ENCODE results near the gene NEAT1.

NEAT1 gene

GRCh38 chr11:65390099-65390941 lies 32.3 kb upstream of the NEAT1 start:
- peaks cover 62% of the 10 kb centered on the region for H3K79me2 ChIP-seq (ENCODE audit: control insufficient read depth, insufficient read depth, low read length, unreplicated experiment)
- peak overlapping the region; percentile 41; the same call in 1 of the 2 replicates for H3K4me3 ChIP-seq (ENCODE audit: low read depth, low read length)

DNA sequence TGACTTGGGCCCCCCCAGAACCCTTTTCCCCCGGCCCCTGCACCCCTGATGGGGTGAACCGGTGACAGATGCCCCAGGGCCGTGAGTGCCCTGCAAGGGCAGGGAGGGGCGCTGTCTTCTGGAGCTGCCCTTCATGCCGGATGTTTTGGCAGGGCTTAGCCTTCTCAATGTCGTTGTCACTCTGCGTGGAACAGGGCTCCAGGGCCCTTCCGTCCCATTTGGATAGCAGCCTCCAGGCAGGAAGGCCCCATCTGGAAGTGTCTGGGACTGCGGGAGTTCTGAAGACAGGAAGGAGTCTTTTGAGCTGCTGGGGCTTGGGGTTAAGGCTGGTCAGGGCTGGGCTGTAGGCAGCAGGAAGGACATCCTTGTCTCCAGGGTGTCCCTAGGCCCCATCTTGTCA lies 31.6 kb upstream of the NEAT1 start:
- H3K4me3 ChIP-seq (ENCODE audit: low read depth, low read length), result peak overlapping the region; percentile 41; the same call in 1 of the 2 replicates
- no peaks in the 10 kb centered on the region for H3K27me3 ChIP-seq (ENCODE audit: insufficient read depth, low read length)
- peaks cover 7% of the 10 kb centered on the region; the same call in 1 of the 2 replicates for H3K36me3 ChIP-seq (ENCODE audit: insufficient read depth, low read length)
- peaks cover 64% of the 10 kb centered on the region for H3K79me2 ChIP-seq (ENCODE audit: control insufficient read depth, insufficient read depth, low read length, unreplicated experiment)
- H2AFZ ChIP-seq (ENCODE audit: low read length, unreplicated experiment), result no peak overlapping the region
- H3K27ac ChIP-seq (ENCODE audit: low read depth, low read length), result peak overlapping the region; percentile 21; the same call in 1 of the 2 replicates
- peaks cover 47% of the 10 kb centered on the region for H3K4me1 ChIP-seq (ENCODE audit: control insufficient read depth, insufficient read depth, low read length, unreplicated experiment)

More at GRCh38 chr11:65390099-65390941, 32.3 kb upstream of the NEAT1 start:
- Histone ChIP-seq H3K27me3 (ENCODE audit: insufficient read depth, low read length) (no peaks in the 10 kb centered on the region), H3K36me3 (ENCODE audit: insufficient read depth, low read length) (peaks cover 7% of the 10 kb centered on the region; the same call in 1 of the 2 replicates), H3K27ac (ENCODE audit: low read depth, low read length) (peak overlapping the region; percentile 21; the same call in 1 of the 2 replicates), H3K4me1 (ENCODE audit: control insufficient read depth, insufficient read depth, low read length, unreplicated experiment) (peaks cover 50% of the 10 kb centered on the region), H2AFZ (ENCODE audit: low read length, unreplicated experiment) (no peak overlapping the region)

DNA sequence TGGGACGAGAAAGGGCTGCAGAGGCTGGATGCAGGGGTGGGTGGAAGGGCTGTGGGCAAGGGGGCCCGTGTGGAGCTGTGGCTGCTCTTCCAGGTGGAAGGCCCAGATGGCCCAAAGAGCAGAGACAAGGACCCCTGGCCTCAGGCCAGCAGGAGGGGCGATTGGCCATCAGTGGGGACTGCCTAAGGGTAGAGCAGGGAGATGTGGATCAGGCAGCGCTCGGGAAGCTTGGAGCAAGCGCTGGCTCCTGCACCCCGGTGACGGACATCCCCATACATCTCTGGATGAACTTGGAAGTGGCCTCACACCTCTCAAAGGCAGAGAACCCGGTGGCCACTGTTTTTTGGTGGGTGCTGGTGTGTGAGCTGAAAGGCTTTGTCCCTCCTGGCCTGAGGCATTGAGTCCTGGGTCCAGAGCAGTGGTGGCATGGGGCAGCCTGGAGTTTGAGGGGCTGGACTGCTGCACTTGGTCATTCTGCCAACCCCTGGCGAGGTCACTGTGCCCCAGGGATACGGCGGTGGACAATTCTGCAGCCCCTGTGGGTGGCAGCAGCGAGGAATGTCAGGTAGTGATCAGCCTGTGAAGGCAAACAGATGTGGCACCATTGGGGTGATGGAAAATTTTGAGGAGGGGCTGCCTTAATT lies 30.3 kb upstream of the NEAT1 start:
- peaks cover 7% of the 10 kb centered on the region; the same call in 1 of the 2 replicates for H3K36me3 ChIP-seq (ENCODE audit: insufficient read depth, low read length)
- H3K79me2 ChIP-seq (ENCODE audit: control insufficient read depth, insufficient read depth, low read length, unreplicated experiment), result peaks cover 57% of the 10 kb centered on the region
- peaks cover 42% of the 10 kb centered on the region for H3K4me1 ChIP-seq (ENCODE audit: control insufficient read depth, insufficient read depth, low read length, unreplicated experiment)
- no peaks in the 10 kb centered on the region for H3K27me3 ChIP-seq (ENCODE audit: insufficient read depth, low read length)
- H3K4me3 ChIP-seq (ENCODE audit: low read depth, low read length), result no peak overlapping the region
- H3K27ac ChIP-seq (ENCODE audit: low read depth, low read length), result no peak overlapping the region
- H2AFZ ChIP-seq (ENCODE audit: low read length, unreplicated experiment), result no peak overlapping the region

- H3K27ac ChIP-seq (ENCODE audit: low read depth, low read length), result no peak overlapping the region
- peaks cover 54% of the 10 kb centered on the region for H3K79me2 ChIP-seq (ENCODE audit: control insufficient read depth, insufficient read depth, low read length, unreplicated experiment)
- H3K36me3 ChIP-seq (ENCODE audit: insufficient read depth, low read length), result peaks cover 7% of the 10 kb centered on the region; the same call in 1 of the 2 replicates
- H3K4me3 ChIP-seq (ENCODE audit: low read depth, low read length), result no peak overlapping the region
- no peak overlapping the region for H2AFZ ChIP-seq (ENCODE audit: low read length, unreplicated experiment)
- no peaks in the 10 kb centered on the region for H3K27me3 ChIP-seq (ENCODE audit: insufficient read depth, low read length)
- peaks cover 37% of the 10 kb centered on the region for H3K4me1 ChIP-seq (ENCODE audit: control insufficient read depth, insufficient read depth, low read length, unreplicated experiment)
Measured at GRCh38 chr11:65392899-65393298, 29.7 kb upstream of the NEAT1 start.

GRCh38 chr11:65393513-65394079 lies 29.0 kb upstream of the NEAT1 start:
- no peak overlapping the region for H3K4me3 ChIP-seq (ENCODE audit: low read depth, low read length)
- H3K27me3 ChIP-seq (ENCODE audit: insufficient read depth, low read length), result no peaks in the 10 kb centered on the region
- no peak overlapping the region for H3K27ac ChIP-seq (ENCODE audit: low read depth, low read length)
- H3K36me3 ChIP-seq (ENCODE audit: insufficient read depth, low read length), result peaks cover 4% of the 10 kb centered on the region; the same call in 1 of the 2 replicates
- peaks cover 47% of the 10 kb centered on the region for H3K79me2 ChIP-seq (ENCODE audit: control insufficient read depth, insufficient read depth, low read length, unreplicated experiment)
- no peak overlapping the region for H2AFZ ChIP-seq (ENCODE audit: low read length, unreplicated experiment)
- H3K4me1 ChIP-seq (ENCODE audit: control insufficient read depth, insufficient read depth, low read length, unreplicated experiment), result peaks cover 30% of the 10 kb centered on the region

- Histone ChIP-seq H2AFZ (ENCODE audit: low read length, unreplicated experiment) (no peak overlapping the region), H3K4me1 (ENCODE audit: control insufficient read depth, insufficient read depth, low read length, unreplicated experiment) (peaks cover 25% of the 10 kb centered on the region), H3K36me3 (ENCODE audit: insufficient read depth, low read length) (no peaks in the 10 kb centered on the region), H3K27me3 (ENCODE audit: insufficient read depth, low read length) (no peaks in the 10 kb centered on the region), H3K4me3 (ENCODE audit: low read depth, low read length) (no peak overlapping the region), H3K79me2 (ENCODE audit: control insufficient read depth, insufficient read depth, low read length, unreplicated experiment) (peaks cover 42% of the 10 kb centered on the region), H3K27ac (ENCODE audit: low read depth, low read length) (no peak overlapping the region)
Measured at GRCh38 chr11:65394125-65394536, 28.5 kb upstream of the NEAT1 start.

- H3K36me3 ChIP-seq (ENCODE audit: insufficient read depth, low read length), result no peaks in the 10 kb centered on the region
- no peaks in the 10 kb centered on the region for H3K27me3 ChIP-seq (ENCODE audit: insufficient read depth, low read length)
- peaks cover 23% of the 10 kb centered on the region for H3K79me2 ChIP-seq (ENCODE audit: control insufficient read depth, insufficient read depth, low read length, unreplicated experiment)
- no peak overlapping the region for H2AFZ ChIP-seq (ENCODE audit: low read length, unreplicated experiment)
- H3K27ac ChIP-seq (ENCODE audit: low read depth, low read length), result no peak overlapping the region
- H3K4me1 ChIP-seq (ENCODE audit: control insufficient read depth, insufficient read depth, low read length, unreplicated experiment), result peaks cover 7% of the 10 kb centered on the region
- no peak overlapping the region for H3K4me3 ChIP-seq (ENCODE audit: low read depth, low read length)
Measured at GRCh38 chr11:65395961-65396530, 26.6 kb upstream of the NEAT1 start.

GRCh38 chr11:65396769-65397745 lies 25.5 kb upstream of the NEAT1 start:
- Histone ChIP-seq H3K36me3 (ENCODE audit: insufficient read depth, low read length) (no peaks in the 10 kb centered on the region), H3K79me2 (ENCODE audit: control insufficient read depth, insufficient read depth, low read length, unreplicated experiment) (peaks cover 15% of the 10 kb centered on the region)

DNA sequence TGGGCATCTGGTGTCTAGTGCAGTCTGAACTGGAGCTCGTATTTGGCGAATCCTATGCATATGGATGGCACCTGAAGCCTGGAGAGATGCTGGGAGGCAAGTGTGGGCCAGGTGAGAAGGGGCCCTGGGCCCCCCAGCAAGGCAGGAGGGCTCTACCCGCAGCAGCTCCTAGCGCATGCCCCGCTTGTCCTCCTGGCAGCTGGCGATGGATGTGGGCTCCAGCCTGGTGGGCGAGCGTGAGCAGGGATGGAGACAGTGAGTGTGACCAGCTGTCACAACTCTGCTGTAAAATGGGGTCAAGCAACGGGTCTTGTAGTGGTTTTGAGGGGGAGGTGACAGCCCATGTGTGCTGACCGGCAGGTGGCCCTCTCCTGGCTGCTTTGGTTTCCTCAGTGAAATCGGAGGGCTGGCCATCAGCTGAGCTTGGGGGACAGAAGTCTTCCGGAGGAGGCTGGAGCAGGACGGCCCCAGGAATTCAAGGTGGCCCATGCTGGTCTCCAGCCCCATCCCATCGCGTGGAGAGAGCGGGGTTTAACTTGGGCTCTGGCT lies 24.2 kb upstream of the NEAT1 start:
- H3K4me1 ChIP-seq (ENCODE audit: control insufficient read depth, insufficient read depth, low read length, unreplicated experiment), result no peaks in the 10 kb centered on the region
- H3K36me3 ChIP-seq (ENCODE audit: insufficient read depth, low read length), result no peaks in the 10 kb centered on the region; the same call in 1 of the 2 replicates
- H3K79me2 ChIP-seq (ENCODE audit: control insufficient read depth, insufficient read depth, low read length, unreplicated experiment), result peaks cover 3% of the 10 kb centered on the region

More at GRCh38 chr11:65396769-65397745, 25.5 kb upstream of the NEAT1 start:
- no peak overlapping the region for H2AFZ ChIP-seq (ENCODE audit: low read length, unreplicated experiment)
- H3K4me3 ChIP-seq (ENCODE audit: low read depth, low read length), result no peak overlapping the region
- no peak overlapping the region for H3K27ac ChIP-seq (ENCODE audit: low read depth, low read length)
- no peaks in the 10 kb centered on the region for H3K4me1 ChIP-seq (ENCODE audit: control insufficient read depth, insufficient read depth, low read length, unreplicated experiment)
- H3K27me3 ChIP-seq (ENCODE audit: insufficient read depth, low read length), result no peaks in the 10 kb centered on the region

More for the DNA sequence above, 24.2 kb upstream of the NEAT1 start:
- no peaks in the 10 kb centered on the region for H3K27me3 ChIP-seq (ENCODE audit: insufficient read depth, low read length)
- H2AFZ ChIP-seq (ENCODE audit: low read length, unreplicated experiment), result no peak overlapping the region
- no peak overlapping the region for H3K27ac ChIP-seq (ENCODE audit: low read depth, low read length)
- no peak overlapping the region for H3K4me3 ChIP-seq (ENCODE audit: low read depth, low read length)
